Caco-2 (cell line): Measurements from ENCODE around the gene CACNA1G. TPM values are rescaled to one million over a fixed set of nuclear protein-coding genes. Genes with fewer than 3 reads are reported as not detected.

Experiments used
- BruUV-seq: library from RNA; stranded (reverse); fragments of 400-500 nt; replicated peaks from 2 replicates; lab custom pipeline; 2021; lab: Mats Ljungman, UMichigan
- CTCF ChIA-PET: fragments of 300-600 bp; sonication (Branson Sonifier 250); formaldehyde crosslinking; loops from one replicate; lab custom pipeline; 2022; ENCODE audit warnings: antibody characterized with exemption; lab: Charles Lee
- POLR2A ChIA-PET: fragments of 300-600 bp; sonication (Branson Sonifier 250); formaldehyde crosslinking; loops from one replicate; lab custom pipeline; 2022; ENCODE audit warnings: antibody characterized with exemption; lab: Charles Lee
- DNase-seq, 2 experiments: peaks; one replicate each; pipeline versions ENCODE4 v3.0.0 to v3.0.0-alpha.2; 2020 to 2022
- H3K27me3 ChIP-seq: replicated peaks from 2 replicates; pipeline ENCODE4 v1.6.0; 2011; ENCODE audit warnings: low read length; ENCODE audit not compliant: control insufficient read depth, insufficient read depth
- H3K36me3 ChIP-seq: 2 replicates; pipeline ENCODE4 v1.5.1; 2011; ENCODE audit warnings: low read length; ENCODE audit not compliant: control insufficient read depth, insufficient read depth
- H3K4me1 ChIP-seq: fragments of 250-450 bp; sonication (Bioruptor Pico); 2 replicates; pipeline ENCODE4 v1.5.1; 2020; ENCODE audit warnings: mild to moderate bottlenecking
- H3K4me3 ChIP-seq: 2 replicates; pipeline ENCODE4 v1.5.1; 2011; ENCODE audit warnings: low read depth, mild to moderate bottlenecking, control low read depth, low read length
- H3K9me3 ChIP-seq: fragments of 250-450 bp; sonication (Bioruptor Pico); 2 replicates; pipeline ENCODE4 v1.5.1; 2020; ENCODE audit warnings: mild to moderate bottlenecking, moderate library complexity
- H3K27ac Mint-ChIP-seq: one replicate; pipeline ENCODE4 v1.8.0; 2022; ENCODE audit warnings: mixed read lengths; ENCODE audit not compliant: unreplicated experiment
- H3K27me3 Mint-ChIP-seq: one replicate; pipeline ENCODE4 v1.8.0; 2022; ENCODE audit warnings: mixed read lengths; ENCODE audit not compliant: insufficient read depth, unreplicated experiment
- H3K36me3 Mint-ChIP-seq: one replicate; pipeline ENCODE4 v1.8.0; 2022; ENCODE audit warnings: mild to moderate bottlenecking, mixed read lengths; ENCODE audit not compliant: insufficient read depth, unreplicated experiment
- H3K4me1 Mint-ChIP-seq: one replicate; pipeline ENCODE4 v1.8.0; 2022; ENCODE audit warnings: low read depth, mixed read lengths; ENCODE audit not compliant: unreplicated experiment
- H3K4me3 Mint-ChIP-seq: one replicate; pipeline ENCODE4 v1.8.0; 2022; ENCODE audit warnings: mild to moderate bottlenecking, moderate library complexity, mixed read lengths; ENCODE audit not compliant: unreplicated experiment
- H3K9me3 Mint-ChIP-seq: one replicate; pipeline ENCODE4 v1.8.0; 2022; ENCODE audit warnings: mixed read lengths; ENCODE audit not compliant: unreplicated experiment
- CTCF ChIP-seq, 2 experiments: fragments of 200-600 bp in 1 of 2; IDR thresholded peaks; 1 replicate in 1 of 2; 2 replicates in 1 of 2; pipeline versions ENCODE4 v1.5.1 to v1.8.0; 2011 to 2022; ENCODE audit warnings: antibody characterized with exemption in 1 of 2, control low read depth in 1 of 2, inconsistent platforms in 1 of 2, low read depth in 1 of 2, low read length in 1 of 2, mild to moderate bottlenecking in 1 of 2, moderate library complexity in 1 of 2; ENCODE audit not compliant: insufficient read depth in 1 of 2, severe bottlenecking in 1 of 2, unreplicated experiment in 1 of 2
- intact Hi-C: fragments of 100-400 bp; cut with micrococcal nuclease; formaldehyde crosslinking; loops from one replicate; pipeline ENCODE4 v1.10.0; 2022; ENCODE audit not compliant: unreplicated experiment
- total RNA-seq: library from RNA; stranded (reverse); gene quantifications from 2 replicates; pipeline ENCODE4 v1.2.3, GENCODE V29; 2022

The CACNA1G gene
- total RNA-seq, 1 experiment from 2014 or later = 1.4 TPM

GRCh38 chr17:50556803-50557202 lies 3.7 kb upstream of the CACNA1G start:
- Mint-ChIP-seq H3K27ac (no peak overlapping the region), H3K36me3 (peaks cover 33% of the 10 kb centered on the region), H3K9me3 (no peaks in the 10 kb centered on the region), H3K4me3 (no peak overlapping the region), H3K4me1 (no peaks in the 10 kb centered on the region), H3K27me3 (no peaks in the 10 kb centered on the region)
- H3K4me3 ChIP-seq = no peak overlapping the region
- ChIA-PET CTCF (interaction anchor here (2.1 to 2.2 kb wide), 2 partner anchors 14 to 69 kb away, joined by 8 read pairs; no protein-coding TSS in a partner anchor), POLR2A (no interaction called here)
- no TSS peak for BruUV-seq
- DNase-seq = no peak
- peaks cover 2% of the 10 kb centered on the region; the same call in 1 of the 2 replicates for H3K36me3 ChIP-seq
- H3K4me1 ChIP-seq = peaks cover 16% of the 10 kb centered on the region
- TF ChIP-seq CTCF (IDR thresholded peaks at IDR 0.05; ENCODE audit: insufficient read depth in 1 of 2, low read depth in 1 of 2, low read length in 1 of 2, severe bottlenecking in 1 of 2, unreplicated experiment in 1 of 2) = no peak
- no peaks in the 10 kb centered on the region for H3K9me3 ChIP-seq
- intact Hi-C loops = loop anchor here (2.0 kb wide), 1 partner anchor 46 kb away; no protein-coding TSS in a partner anchor
- H3K27me3 ChIP-seq = 0 out of 2 replicates have a peak, but pooled peaks cover under 1% of the 10 kb centered on the region

- H3K36me3 ChIP-seq = no peaks in the 10 kb centered on the region
- peaks cover 16% of the 10 kb centered on the region for H3K4me1 ChIP-seq
- ChIA-PET POLR2A (no interaction called here), CTCF (interaction anchor here (2.2 kb wide), 1 partner anchor 15 kb away, joined by 8 read pairs; no protein-coding TSS in a partner anchor)
- intact Hi-C loops = loop anchor here (2.0 kb wide), 1 partner anchor 45 kb away; no protein-coding TSS in a partner anchor
- no peak for DNase-seq
- Mint-ChIP-seq H3K4me3 (no peak overlapping the region), H3K9me3 (no peaks in the 10 kb centered on the region), H3K36me3 (peaks cover 27% of the 10 kb centered on the region), H3K27me3 (peaks cover 6% of the 10 kb centered on the region), H3K27ac (no peak overlapping the region), H3K4me1 (no peaks in the 10 kb centered on the region)
- H3K27me3 ChIP-seq = peaks cover 4% of the 10 kb centered on the region
- H3K9me3 ChIP-seq = no peaks in the 10 kb centered on the region
- no peak overlapping the region for H3K4me3 ChIP-seq
- TF ChIP-seq CTCF (IDR thresholded peaks at IDR 0.05; ENCODE audit: insufficient read depth in 1 of 2, low read depth in 1 of 2, low read length in 1 of 2, severe bottlenecking in 1 of 2, unreplicated experiment in 1 of 2) = no peak
- no TSS peak for BruUV-seq
These were observed 2.9 kb upstream of the CACNA1G start for GRCh38 chr17:50557630-50558029.

GRCh38 chr17:50558091-50558490 lies 2.4 kb upstream of the CACNA1G start:
- ChIA-PET POLR2A (no interaction called here), CTCF (interaction anchor here (2.2 kb wide), 1 partner anchor 16 kb away, joined by 8 read pairs; no protein-coding TSS in a partner anchor)
- no peak for DNase-seq
- Histone ChIP-seq H3K4me1 (peaks cover 16% of the 10 kb centered on the region), H3K27me3 (peaks cover 7% of the 10 kb centered on the region), H3K4me3 (no peak overlapping the region), H3K9me3 (no peaks in the 10 kb centered on the region), H3K36me3 (no peaks in the 10 kb centered on the region)
- Mint-ChIP-seq H3K4me3 (peak overlapping the region; percentile 87), H3K27me3 (peaks cover 8% of the 10 kb centered on the region), H3K4me1 (no peaks in the 10 kb centered on the region), H3K9me3 (no peaks in the 10 kb centered on the region), H3K36me3 (peaks cover 27% of the 10 kb centered on the region), H3K27ac (no peak overlapping the region)
- intact Hi-C loops = no loop called here
- no peak for TF ChIP-seq CTCF (IDR thresholded peaks at IDR 0.05; ENCODE audit: insufficient read depth in 1 of 2, low read depth in 1 of 2, low read length in 1 of 2, severe bottlenecking in 1 of 2, unreplicated experiment in 1 of 2)
- no TSS peak for BruUV-seq
